Tibial artery (tissue), 4 donors: Measurements from ENCODE around the gene PPFIA4.

Experiments
- DNase-seq, 2 donors: peaks; one replicate each; pipeline ENCODE4 v3.0.0-alpha.2; 2019
- H3K27ac ChIP-seq, 2 donors: fragments of 200-600 bp; sonication (generic) in 1 of 2; 1 replicate in 1 of 2; 2 replicates in 1 of 2; pipeline ENCODE4 v1.5.1; 2018 to 2019; ENCODE audit warnings: mild to moderate bottlenecking in 1 of 2
- H3K27me3 ChIP-seq, 2 donors: fragments of 200-600 bp; sonication (generic) in 1 of 2; one replicate each; pipeline versions ENCODE4 v1.5.1 to v1.6.0; 2016 to 2019
- H3K36me3 ChIP-seq, 3 donors: fragments of 200-600 bp; sonication (generic) in 2 of 3; one replicate each; pipeline ENCODE4 v1.5.1; 2016 to 2019; ENCODE audit warnings: mild to moderate bottlenecking in 2 of 3
- H3K4me1 ChIP-seq, 4 donors: fragments of 200-600 bp; sonication (generic) in 2 of 4; 1 replicate in 3 of 4; 2 replicates in 1 of 4; pipeline ENCODE4 v1.5.1; 2016 to 2019
- H3K4me3 ChIP-seq, 2 donors: fragments of 200-600 bp; sonication (generic) in 1 of 2; 1 replicate in 1 of 2; 2 replicates in 1 of 2; pipeline ENCODE4 v1.5.1; 2018 to 2019; ENCODE audit warnings: mild to moderate bottlenecking in 2 of 2
- H3K9me3 ChIP-seq, 3 donors: fragments of 200-600 bp; sonication (generic) in 1 of 3; one replicate each; pipeline ENCODE4 v1.5.1; 2016 to 2019
- intact Hi-C: fragments of 100-400 bp; cut with DNase I; formaldehyde crosslinking; loops from one replicate; pipeline ENCODE4 v1.15.0; 2023; ENCODE audit warnings: low total_unique reads
- TF ChIP-seq, protein P1 (sequence below), 2 experiments: fragments of 200-600 bp in 1 of 2; fragments of 450-650 bp in 1 of 2; IDR thresholded peaks; one replicate each; pipeline ENCODE4 v1.5.1; 2017 to 2019; ENCODE audit warnings: antibody characterized with exemption in 2 of 2, mild to moderate bottlenecking in 1 of 2, moderate library complexity in 1 of 2

PPFIA4 gene

DNA sequence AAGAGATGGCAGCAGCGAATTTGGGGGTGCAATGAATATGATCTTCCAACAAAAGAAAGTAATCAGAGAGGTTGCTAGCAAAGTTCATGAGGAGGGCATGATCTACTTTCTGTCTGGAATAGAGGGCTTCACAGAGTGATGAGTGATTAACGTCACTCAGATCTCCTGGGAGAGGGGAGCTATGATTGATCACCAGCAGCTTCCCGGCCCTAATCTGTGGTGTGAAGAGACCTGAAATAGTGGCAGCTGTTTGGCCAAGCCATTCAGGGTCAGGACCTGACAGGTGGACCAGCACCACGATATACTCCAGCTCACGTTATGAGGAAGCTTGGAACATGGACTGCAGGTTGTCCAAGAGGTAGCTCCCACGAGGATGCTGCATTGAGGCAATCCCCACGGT lies 39.0 kb upstream of the PPFIA4 start:
- Histone ChIP-seq H3K27ac (no peak overlapping the region), H3K4me1 (no peaks in the 10 kb centered on the region), H3K27me3 (peaks cover 0 to 22% of the 10 kb centered on the region in 2 donors), H3K4me3 (no peak overlapping the region), H3K36me3 (no peaks in the 10 kb centered on the region), H3K9me3 (no peaks in the 10 kb centered on the region)
- TF ChIP-seq, protein P1, sequence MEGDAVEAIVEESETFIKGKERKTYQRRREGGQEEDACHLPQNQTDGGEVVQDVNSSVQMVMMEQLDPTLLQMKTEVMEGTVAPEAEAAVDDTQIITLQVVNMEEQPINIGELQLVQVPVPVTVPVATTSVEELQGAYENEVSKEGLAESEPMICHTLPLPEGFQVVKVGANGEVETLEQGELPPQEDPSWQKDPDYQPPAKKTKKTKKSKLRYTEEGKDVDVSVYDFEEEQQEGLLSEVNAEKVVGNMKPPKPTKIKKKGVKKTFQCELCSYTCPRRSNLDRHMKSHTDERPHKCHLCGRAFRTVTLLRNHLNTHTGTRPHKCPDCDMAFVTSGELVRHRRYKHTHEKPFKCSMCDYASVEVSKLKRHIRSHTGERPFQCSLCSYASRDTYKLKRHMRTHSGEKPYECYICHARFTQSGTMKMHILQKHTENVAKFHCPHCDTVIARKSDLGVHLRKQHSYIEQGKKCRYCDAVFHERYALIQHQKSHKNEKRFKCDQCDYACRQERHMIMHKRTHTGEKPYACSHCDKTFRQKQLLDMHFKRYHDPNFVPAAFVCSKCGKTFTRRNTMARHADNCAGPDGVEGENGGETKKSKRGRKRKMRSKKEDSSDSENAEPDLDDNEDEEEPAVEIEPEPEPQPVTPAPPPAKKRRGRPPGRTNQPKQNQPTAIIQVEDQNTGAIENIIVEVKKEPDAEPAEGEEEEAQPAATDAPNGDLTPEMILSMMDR (IDR thresholded peaks at IDR 0.05): no peak
- DNase-seq: no peak
- intact Hi-C loops: no loop called here

DNA sequence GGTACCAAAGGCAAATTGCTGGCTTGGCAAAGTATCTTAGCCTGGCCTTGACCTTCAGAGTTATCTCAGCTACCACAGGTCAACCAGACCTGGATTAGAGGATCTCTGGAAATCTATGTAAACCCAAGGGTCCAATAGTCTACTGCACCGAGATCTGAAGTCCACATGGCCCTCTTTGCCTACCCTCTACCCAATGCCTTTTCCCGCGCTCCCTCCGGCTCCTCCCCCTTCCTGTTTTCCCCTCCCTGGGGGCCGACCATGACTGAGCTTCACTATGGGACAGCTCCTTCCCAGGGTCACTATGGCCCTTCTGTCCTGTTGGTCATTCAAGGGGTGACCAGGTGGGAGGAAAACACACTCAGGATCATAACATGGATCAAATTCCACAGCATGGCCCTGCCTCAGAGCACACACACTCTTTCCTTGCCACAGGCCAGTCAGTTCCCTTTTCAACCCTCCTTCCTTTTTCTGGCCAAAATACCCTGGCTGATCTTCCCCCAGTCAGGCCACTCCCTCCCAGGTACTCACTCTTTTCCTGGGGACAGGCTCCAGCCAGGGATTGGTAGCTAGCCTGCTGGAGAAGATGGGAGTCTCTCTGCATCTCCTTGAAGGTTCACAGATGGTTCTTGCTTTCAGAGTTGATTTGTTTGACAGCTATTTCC lies 38.2 kb upstream of the PPFIA4 start:
- intact Hi-C loops: no loop called here
- H3K4me3 ChIP-seq: no peak overlapping the region
- no peaks in the 10 kb centered on the region for H3K4me1 ChIP-seq
- peaks cover 0 to 22% of the 10 kb centered on the region in 2 donors for H3K27me3 ChIP-seq
- no peak overlapping the region for H3K27ac ChIP-seq
- H3K36me3 ChIP-seq: no peaks in the 10 kb centered on the region
- TF ChIP-seq, protein P1 (IDR thresholded peaks at IDR 0.05): no peak
- DNase-seq: no peak
- H3K9me3 ChIP-seq: no peaks in the 10 kb centered on the region

- Histone ChIP-seq H3K27ac (no peak overlapping the region), H3K9me3 (no peaks in the 10 kb centered on the region), H3K4me3 (no peak overlapping the region), H3K36me3 (no peaks in the 10 kb centered on the region), H3K4me1 (no peaks in the 10 kb centered on the region), H3K27me3 (peaks cover 0 to 31% of the 10 kb centered on the region in 2 donors)
- DNase-seq: no peak
- TF ChIP-seq, protein P1 (IDR thresholded peaks at IDR 0.05): no peak
- intact Hi-C loops: loop anchor here (10.0 kb wide), 1 partner anchor 65 kb away; the partner anchor contains the start of gene KLHL12
Observed at GRCh38 chr1:202989879-202990278, 36.4 kb upstream of the PPFIA4 start.

DNA sequence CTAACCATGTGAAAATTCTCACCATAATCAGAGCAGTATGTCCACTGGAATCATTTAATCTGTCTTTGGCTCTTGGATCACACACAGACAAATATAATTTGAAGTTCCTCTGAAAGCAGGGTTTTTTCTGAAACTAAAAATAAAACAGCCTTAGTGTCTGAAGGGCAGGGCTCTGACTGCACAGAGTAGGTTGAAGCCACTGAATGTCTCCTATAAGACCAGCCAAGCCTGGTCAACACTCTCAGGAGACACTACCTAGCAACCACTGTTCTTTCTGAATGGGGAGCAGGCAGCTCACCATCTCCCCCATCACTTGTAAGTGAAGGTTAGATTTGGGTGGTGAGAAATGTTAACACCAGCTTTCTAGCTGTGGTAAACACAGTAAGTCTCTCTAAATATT lies 35.2 kb upstream of the PPFIA4 start:
- Histone ChIP-seq H3K4me1 (no peaks in the 10 kb centered on the region), H3K4me3 (no peak overlapping the region), H3K27ac (no peak overlapping the region), H3K27me3 (peaks cover 0 to 38% of the 10 kb centered on the region in 2 donors), H3K36me3 (no peaks in the 10 kb centered on the region), H3K9me3 (no peaks in the 10 kb centered on the region)
- TF ChIP-seq, protein P1 (IDR thresholded peaks at IDR 0.05): no peak
- intact Hi-C loops: loop anchor here (10.0 kb wide), 1 partner anchor 66 kb away; the partner anchor contains the start of gene KLHL12
- no peak for DNase-seq

DNA sequence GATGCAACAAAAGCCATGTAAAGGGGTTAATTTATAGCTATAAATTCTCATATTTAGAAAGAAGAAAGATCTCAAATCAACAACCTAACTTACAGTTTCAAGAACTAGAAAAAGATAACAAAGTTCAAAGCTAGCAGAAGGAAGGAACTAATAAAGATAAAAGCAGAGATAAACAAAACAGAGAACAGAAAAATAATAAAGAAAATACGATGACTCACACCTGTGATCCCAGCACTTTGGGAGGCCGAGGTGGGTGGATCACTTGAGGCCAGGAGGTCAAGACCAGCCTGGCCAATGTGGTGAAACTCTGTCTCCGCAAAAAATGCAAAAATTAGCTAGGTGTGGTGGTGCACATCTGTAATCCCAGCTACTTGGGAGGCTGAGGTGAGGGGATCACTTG lies 31.5 kb upstream of the PPFIA4 start:
- no peak overlapping the region for H3K4me3 ChIP-seq
- H3K27ac ChIP-seq: no peak overlapping the region
- H3K27me3 ChIP-seq: peaks cover 0 to 27% of the 10 kb centered on the region in 2 donors
- H3K9me3 ChIP-seq: no peaks in the 10 kb centered on the region
- no peak for DNase-seq
- H3K4me1 ChIP-seq: no peaks in the 10 kb centered on the region
- intact Hi-C loops: loop anchor here (10.0 kb wide), 1 partner anchor 70 kb away; the partner anchor contains the start of gene KLHL12
- no peaks in the 10 kb centered on the region for H3K36me3 ChIP-seq
- TF ChIP-seq, protein P1 (IDR thresholded peaks at IDR 0.05): no peak
